Erythroblast (primary cell): ENCODE results near the gene NDST1.

ENCODE experiments used
- GATA1 ChIP-seq: IDR thresholded peaks from 2 replicates; pipeline ENCODE4 v1.6.1; 2011; ENCODE audit warnings: low read depth, mild to moderate bottlenecking, control low read depth, low read length, moderate library complexity
- POLR2A ChIP-seq: IDR thresholded peaks from 2 replicates; pipeline ENCODE4 v1.6.1; 2011; ENCODE audit warnings: mild to moderate bottlenecking, low read length

DNA sequence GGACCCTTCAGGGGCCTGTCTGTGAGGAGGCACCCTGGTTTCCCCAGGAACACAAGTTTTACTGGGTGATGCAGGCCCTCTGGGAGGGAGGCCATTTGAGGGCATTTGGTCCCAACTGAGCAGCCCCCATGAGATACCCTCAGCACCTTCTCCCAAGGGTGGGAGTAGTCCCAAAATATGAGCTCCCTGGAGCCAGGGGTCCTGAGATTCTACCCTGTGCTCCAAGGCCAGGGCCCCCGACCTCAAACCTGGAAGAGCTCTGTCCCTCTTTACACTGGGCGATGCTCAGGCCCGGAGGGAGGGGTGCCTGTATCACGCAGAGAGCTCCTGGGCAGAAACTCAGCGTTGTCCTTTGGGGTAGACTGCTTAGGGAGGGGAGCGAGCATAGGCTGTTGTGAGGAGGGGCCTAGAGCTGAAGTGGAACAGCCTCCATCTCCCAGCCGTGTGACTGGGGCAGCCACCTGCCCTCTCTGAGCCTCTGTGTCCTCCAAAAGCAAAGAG, 68.6 kb downstream of the NDST1 start:
- TF ChIP-seq POLR2A (no peak), GATA1 (no peak)
